H1 (cell line): Measurements from ENCODE around the gene ARHGEF3. TPM values are rescaled to one million over a fixed set of nuclear protein-coding genes. Genes with fewer than 3 reads are reported as not detected.

Experiments
- CTCF ChIA-PET: fragments of 300-600 bp; sonication (Branson Sonifier 250); formaldehyde crosslinking; loops from one replicate; lab custom pipeline; 2021; ENCODE audit not compliant: partially characterized antibody; lab: Charles Lee
- POLR2A ChIA-PET: fragments of 300-600 bp; sonication (Branson Sonifier 250); formaldehyde crosslinking; loops from one replicate; lab custom pipeline; 2021; ENCODE audit warnings: inconsistent platforms; ENCODE audit not compliant: partially characterized antibody; lab: Charles Lee
- DNase-seq, 2 experiments: peaks; one replicate each; pipeline versions ENCODE4 v3.0.0 to v3.0.0-alpha.2; 2010 to 2022; ENCODE audit warnings: low spot score in 2 of 2, low read depth in 1 of 2, mixed read lengths in 1 of 2
- FAIRE-seq: peaks from 2 replicates; lab custom pipeline; 2011; peaks lifted over from hg19 to GRCh38; lab: Jason Lieb, UNC
- H2AFZ ChIP-seq: 2 replicates; pipeline ENCODE4 v1.8.1; 2012; ENCODE audit warnings: low read length, inconsistent platforms
- H2AK5ac ChIP-seq: 2 replicates; pipeline ENCODE4 v1.6.1; 2013; ENCODE audit warnings: low read depth, low read length
- H2BK120ac ChIP-seq: replicated peaks from 2 replicates; pipeline ENCODE3; 2013; ENCODE audit warnings: low read depth, low read length, inconsistent platforms
- H2BK12ac ChIP-seq: 2 replicates; pipeline ENCODE4 v1.6.1; 2013; ENCODE audit warnings: low read depth, low read length
- H2BK15ac ChIP-seq: 2 replicates; pipeline ENCODE4 v1.6.1; 2013; ENCODE audit warnings: low read length
- H2BK20ac ChIP-seq: 2 replicates; pipeline ENCODE4 v1.6.1; 2013; ENCODE audit warnings: low read length
- H2BK5ac ChIP-seq: 2 replicates; pipeline ENCODE4 v1.6.1; 2013; ENCODE audit warnings: low read depth, low read length
- H3K14ac ChIP-seq: 2 replicates; pipeline ENCODE4 v1.6.1; 2013; ENCODE audit warnings: inconsistent platforms; ENCODE audit not compliant: insufficient read length
- H3K18ac ChIP-seq: 2 replicates; pipeline ENCODE4 v1.6.1; 2013; ENCODE audit warnings: low read length; ENCODE audit errors: extremely low read depth
- H3K23ac ChIP-seq: 2 replicates; pipeline ENCODE4 v1.6.1; 2013; ENCODE audit warnings: inconsistent platforms; ENCODE audit not compliant: insufficient read length
- H3K23me2 ChIP-seq: 2 replicates; pipeline ENCODE4 v1.6.1; 2013; ENCODE audit warnings: low read depth, low read length
- H3K27ac ChIP-seq: 2 replicates; pipeline ENCODE4 v1.6.1; 2011; ENCODE audit warnings: low read depth, low read length, inconsistent platforms
- H3K27me3 ChIP-seq, 4 experiments: replicated peaks in 1 of 4; 1 replicate in 1 of 4; 2 replicates in 3 of 4; pipeline versions ENCODE4 v1.6.1 to v1.8.1; 2011 to 2013; ENCODE audit warnings: low read length in 3 of 4, mild to moderate bottlenecking in 3 of 4, inconsistent platforms in 2 of 4, mixed read lengths in 2 of 4, moderate library complexity in 1 of 4; ENCODE audit not compliant: control insufficient read depth in 3 of 4, insufficient read depth in 3 of 4; ENCODE audit errors: extremely low read depth in 1 of 4
- H3K36me3 ChIP-seq, 4 experiments: 2 replicates each; pipeline versions ENCODE4 v1.6.1 to v1.8.1; 2011 to 2013; ENCODE audit warnings: mild to moderate bottlenecking in 4 of 4, low read length in 3 of 4, moderate library complexity in 2 of 4, control low read depth in 1 of 4, inconsistent platforms in 1 of 4; ENCODE audit not compliant: insufficient read depth in 4 of 4, control insufficient read depth in 2 of 4
- H3K4ac ChIP-seq: replicated peaks from 2 replicates; pipeline ENCODE3; 2013; ENCODE audit warnings: low read length, low read depth, mixed read lengths, inconsistent platforms; ENCODE audit not compliant: insufficient read length
- H3K4me1 ChIP-seq, 4 experiments: replicated peaks in 1 of 4; 1 replicate in 1 of 4; 2 replicates in 3 of 4; pipeline versions ENCODE4 v1.6.1 to v1.8.1; 2011 to 2013; ENCODE audit warnings: low read length in 3 of 4, inconsistent platforms in 2 of 4, mixed read lengths in 1 of 4; ENCODE audit not compliant: insufficient read depth in 4 of 4, control insufficient read depth in 3 of 4
- H3K4me2 ChIP-seq, 2 experiments: 2 replicates each; pipeline versions ENCODE4 v1.6.1 to v1.8.1; 2011 to 2013; ENCODE audit warnings: low read depth in 2 of 2, low read length in 2 of 2, control low read depth in 1 of 2, inconsistent platforms in 1 of 2, mild to moderate bottlenecking in 1 of 2; ENCODE audit not compliant: insufficient read depth in 1 of 2
- H3K4me3 ChIP-seq, 4 experiments: fragments of 200-600, 300-600 bp in 1 of 4; sonication (generic), shearing (Covaris generic), sonication (Bioruptor Twin) in 1 of 4; 2 replicates each; pipeline versions ENCODE4 v1.5.1 to v1.8.1; 2011 to 2016; ENCODE audit warnings: low read length in 4 of 4, low read depth in 3 of 4, control low read depth in 2 of 4, inconsistent platforms in 2 of 4, mild to moderate bottlenecking in 2 of 4, mixed read lengths in 1 of 4, moderate library complexity in 1 of 4; ENCODE audit not compliant: insufficient read depth in 2 of 4; ENCODE audit errors: extremely low read depth in 1 of 4
- H3K56ac ChIP-seq: replicated peaks from 2 replicates; pipeline ENCODE3; 2013; ENCODE audit warnings: low read depth, mild to moderate bottlenecking, mixed read lengths, low read length, inconsistent platforms; ENCODE audit not compliant: insufficient read length
- H3K79me1 ChIP-seq: 2 replicates; pipeline ENCODE4 v1.6.1; 2013; ENCODE audit warnings: low read depth, low read length, control low read depth
- H3K79me2 ChIP-seq, 2 experiments: 2 replicates each; pipeline versions ENCODE4 v1.6.1 to v1.8.1; 2012 to 2013; ENCODE audit warnings: low read length in 2 of 2, mild to moderate bottlenecking in 2 of 2, inconsistent platforms in 1 of 2; ENCODE audit not compliant: insufficient read depth in 2 of 2, control insufficient read depth in 1 of 2
- H3K9ac ChIP-seq, 4 experiments: replicated peaks in 1 of 4; 1 replicate in 1 of 4; 2 replicates in 3 of 4; pipeline versions ENCODE4 v1.6.1 to v1.8.1; 2011 to 2013; ENCODE audit warnings: low read depth in 3 of 4, low read length in 3 of 4, control low read depth in 2 of 4, mild to moderate bottlenecking in 2 of 4, moderate library complexity in 2 of 4, inconsistent platforms in 1 of 4; ENCODE audit errors: extremely low read depth in 1 of 4
- H3K9me3 ChIP-seq, 2 experiments: 2 replicates each; pipeline versions ENCODE4 v1.6.1 to v1.8.1; 2012 to 2013; ENCODE audit warnings: mild to moderate bottlenecking in 2 of 2, moderate library complexity in 2 of 2, control low read depth in 1 of 2, inconsistent platforms in 1 of 2, low read depth in 1 of 2, low read length in 1 of 2, mixed read lengths in 1 of 2; ENCODE audit not compliant: insufficient read depth in 2 of 2
- H4K20me1 ChIP-seq, 2 experiments: replicated peaks in 1 of 2; 2 replicates each; pipeline versions ENCODE3 to v1.8.1; 2011 to 2013; ENCODE audit warnings: inconsistent platforms in 2 of 2, low read length in 2 of 2, mild to moderate bottlenecking in 1 of 2; ENCODE audit not compliant: insufficient read depth in 2 of 2, control insufficient read depth in 1 of 2
- H4K5ac ChIP-seq: 2 replicates; pipeline ENCODE4 v1.6.1; 2013; ENCODE audit warnings: low read length, low read depth, mixed read lengths, inconsistent platforms; ENCODE audit not compliant: insufficient read length
- H4K8ac ChIP-seq: 2 replicates; pipeline ENCODE4 v1.8.0; 2013; ENCODE audit warnings: mild to moderate bottlenecking, moderate library complexity, low read length, inconsistent platforms; ENCODE audit not compliant: insufficient read depth; ENCODE audit errors: extremely low read depth
- H4K91ac ChIP-seq: replicated peaks from 2 replicates; pipeline ENCODE3; 2013; ENCODE audit warnings: low read length, mixed read lengths, inconsistent platforms; ENCODE audit not compliant: insufficient read length
- ATF2 ChIP-seq: IDR thresholded peaks from 2 replicates; pipeline ENCODE4 v1.6.1; 2012; ENCODE audit warnings: low read length, inconsistent platforms
- CEBPB ChIP-seq: IDR thresholded peaks from 2 replicates; pipeline ENCODE4 v1.6.1; 2012; ENCODE audit warnings: low read depth, low read length
- CHD1 ChIP-seq: IDR thresholded peaks from 2 replicates; pipeline ENCODE4 v1.6.1; 2012; ENCODE audit warnings: low read depth, low read length, improper control_type of control experiment
- CHD2 ChIP-seq: IDR thresholded peaks from 2 replicates; pipeline ENCODE4 v1.6.1; 2012; ENCODE audit warnings: low read length, improper control_type of control experiment
- FOSL1 ChIP-seq: IDR thresholded peaks from 2 replicates; pipeline ENCODE4 v1.6.1; 2011; ENCODE audit warnings: mild to moderate bottlenecking, low read depth, low read length, moderate library complexity; ENCODE audit not compliant: insufficient read depth
- GABPA ChIP-seq: IDR thresholded peaks from 2 replicates; pipeline ENCODE4 v1.6.1; 2011; ENCODE audit warnings: mild to moderate bottlenecking, low read length, moderate library complexity, borderline replicate concordance; ENCODE audit not compliant: insufficient read depth
- HDAC6 ChIP-seq: IDR thresholded peaks from one replicate; pipeline ENCODE4 v1.7.1; 2012; ENCODE audit warnings: low read depth, mild to moderate bottlenecking, inconsistent platforms, low read length, moderate library complexity
- JUN ChIP-seq: IDR thresholded peaks from 2 replicates; pipeline ENCODE4 v1.6.1; 2011; ENCODE audit warnings: low read depth, mild to moderate bottlenecking, improper control_type of control experiment, low read length
- MAFK ChIP-seq: IDR thresholded peaks from 2 replicates; pipeline ENCODE4 v1.6.1; 2012; ENCODE audit warnings: low read depth, mild to moderate bottlenecking, improper control_type of control experiment, low read length
- RBBP5 ChIP-seq: IDR thresholded peaks from 2 replicates; pipeline ENCODE4 v1.7.1; 2012; ENCODE audit warnings: low read depth, mild to moderate bottlenecking, inconsistent platforms, low read length, moderate library complexity, borderline replicate concordance
- SIRT6 ChIP-seq: IDR thresholded peaks from one replicate; pipeline ENCODE4 v1.7.1; 2012; ENCODE audit warnings: low read length, inconsistent platforms
- SP4 ChIP-seq: IDR thresholded peaks from 2 replicates; pipeline ENCODE4 v1.6.1; 2012; ENCODE audit warnings: low read length, inconsistent platforms
- SRF ChIP-seq: IDR thresholded peaks from 2 replicates; pipeline ENCODE4 v1.6.1; 2011; ENCODE audit warnings: mild to moderate bottlenecking, low read depth, low read length, moderate library complexity
- TBP ChIP-seq: IDR thresholded peaks from 2 replicates; pipeline ENCODE4 v1.6.1; 2011; ENCODE audit warnings: low read depth, low read length, improper control_type of control experiment
- WGBS, 2 experiments: shearing (Covaris generic) in 1 of 2; methylation state at CpG; one replicate each; pipeline versions ENCODE4 v1.1.6 to v1.1.7; 2013 to 2015; ENCODE audit warnings: low lambda C conversion rate in 2 of 2, mixed read lengths in 2 of 2, inconsistent platforms in 1 of 2, low coverage in 1 of 2, missing lambda C conversion rate in 1 of 2; ENCODE audit not compliant: insufficient replicate concordance in 2 of 2, insufficient coverage in 1 of 2, insufficient read length in 1 of 2; ENCODE audit errors: extremely low coverage in 1 of 2, missing lambda C conversion rate in 1 of 2; 5-methylcytosine and 5-hydroxymethylcytosine counted together
- polyA plus RNA-seq, 7 experiments: library from polyadenylated mRNA; depleted of rRNA in 3 of 7; stranded (reverse) in 5 of 7; unstranded in 2 of 7; fragments of >200 nt in 5 of 7; fragments of 200-250 nt in 2 of 7; gene quantifications; 1 replicate in 5 of 7; 2 replicates in 1 of 7; 4 replicates in 1 of 7; pipeline versions ENCODE4 v1.2.1 to v1.2.3, GENCODE V29; 2011 to 2013; ENCODE audit warnings: missing spikeins in 2 of 7, mixed read lengths in 2 of 7
- total RNA-seq: library from RNA; stranded (reverse); fragmentation: NEBNext Ultra II Directional; extraction: Animal tissue kit (Norgen Biotek cat#: 25700); gene quantifications from 2 replicates; pipeline ENCODE4 v1.2.1, GENCODE V29; 2021

The ARHGEF3 gene
- total and polyA plus RNA-seq, 2 of the 8 experiments (the other 6 are each of a cell fraction or from before 2014, with no cell fraction given) = 2.8 to 6.0 TPM

- Histone ChIP-seq H3K23ac (no peak overlapping the region), H3K9me3 (peaks cover 0 to 7% of the 10 kb centered on the region in 2 experiments; a peak in 1 of 4 replicates), H2BK20ac (no peak overlapping the region), H3K23me2 (no peaks in the 10 kb centered on the region), H3K9ac (no peak overlapping the region), H3K4ac (no peak overlapping the region), H3K14ac (no peak overlapping the region), H3K4me2 (no peak overlapping the region), H3K79me2 (no peaks in the 10 kb centered on the region), H4K91ac (no peak overlapping the region), H3K27me3 (no peaks in the 10 kb centered on the region), H4K20me1 (no peaks in the 10 kb centered on the region), H4K5ac (no peak overlapping the region), H2AK5ac (no peak overlapping the region), H2BK12ac (no peak overlapping the region), H3K79me1 (no peaks in the 10 kb centered on the region), H3K4me1 (peaks cover 0 to 3% (median 0%) of the 10 kb centered on the region in 4 experiments; a peak in 1 of 7 replicates), H4K8ac (no peak overlapping the region), H2AFZ (no peak overlapping the region), H3K36me3 (no peaks in the 10 kb centered on the region), H2BK15ac (no peak overlapping the region), H3K27ac (no peak overlapping the region), H3K56ac (no peak overlapping the region), H3K18ac (no peak overlapping the region), H3K4me3 (no peak overlapping the region), H2BK5ac (no peak overlapping the region), H2BK120ac (no peak overlapping the region)
- no peak for DNase-seq
- ChIA-PET POLR2A (no interaction called here), CTCF (interaction anchor here (1.5 kb wide), 1 partner anchor 28 kb away, joined by 4 read pairs; no protein-coding TSS in a partner anchor)
- no peak for FAIRE-seq
- WGBS, 2 experiments = 93% methylated on average over 2 of the region's 2 CpGs; no CpG with 5 or more reads in 1 of the 2 experiments
- TF ChIP-seq CEBPB (no peak), CHD1 (no peak), RBBP5 (no peak), GABPA (no peak), TBP (no peak), CHD2 (no peak), FOSL1 (no peak), SIRT6 (no peak), MAFK (no peak), ATF2 (no peak), SP4 (no peak), SRF (no peak), HDAC6 (no peak), JUN (no peak)
Measured at GRCh38 chr3:56761023-56761422, 40.7 kb downstream of the ARHGEF3 start.
